ENCODE results near the gene STX17.

- TF ChIP-seq, protein P1, sequence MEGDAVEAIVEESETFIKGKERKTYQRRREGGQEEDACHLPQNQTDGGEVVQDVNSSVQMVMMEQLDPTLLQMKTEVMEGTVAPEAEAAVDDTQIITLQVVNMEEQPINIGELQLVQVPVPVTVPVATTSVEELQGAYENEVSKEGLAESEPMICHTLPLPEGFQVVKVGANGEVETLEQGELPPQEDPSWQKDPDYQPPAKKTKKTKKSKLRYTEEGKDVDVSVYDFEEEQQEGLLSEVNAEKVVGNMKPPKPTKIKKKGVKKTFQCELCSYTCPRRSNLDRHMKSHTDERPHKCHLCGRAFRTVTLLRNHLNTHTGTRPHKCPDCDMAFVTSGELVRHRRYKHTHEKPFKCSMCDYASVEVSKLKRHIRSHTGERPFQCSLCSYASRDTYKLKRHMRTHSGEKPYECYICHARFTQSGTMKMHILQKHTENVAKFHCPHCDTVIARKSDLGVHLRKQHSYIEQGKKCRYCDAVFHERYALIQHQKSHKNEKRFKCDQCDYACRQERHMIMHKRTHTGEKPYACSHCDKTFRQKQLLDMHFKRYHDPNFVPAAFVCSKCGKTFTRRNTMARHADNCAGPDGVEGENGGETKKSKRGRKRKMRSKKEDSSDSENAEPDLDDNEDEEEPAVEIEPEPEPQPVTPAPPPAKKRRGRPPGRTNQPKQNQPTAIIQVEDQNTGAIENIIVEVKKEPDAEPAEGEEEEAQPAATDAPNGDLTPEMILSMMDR (IDR thresholded peaks at IDR 0.05): no peak
- no peak for TF ChIP-seq ZFX (IDR thresholded peaks at IDR 0.05; ENCODE audit: borderline replicate concordance)
Observed at GRCh38 chr9:99863955-99864354, 42.5 kb upstream of the STX17 start.
